GM12801 (cell line): ENCODE results near the gene CEP57.

Source experiments
- TF ChIP-seq, protein P1 (sequence below): IDR thresholded peaks from one replicate; pipeline ENCODE4 v1.5.1; 2011; ENCODE audit warnings: control low read depth; ENCODE audit not compliant: insufficient read length; ENCODE audit errors: extremely low read depth

Gene CEP57

DNA sequence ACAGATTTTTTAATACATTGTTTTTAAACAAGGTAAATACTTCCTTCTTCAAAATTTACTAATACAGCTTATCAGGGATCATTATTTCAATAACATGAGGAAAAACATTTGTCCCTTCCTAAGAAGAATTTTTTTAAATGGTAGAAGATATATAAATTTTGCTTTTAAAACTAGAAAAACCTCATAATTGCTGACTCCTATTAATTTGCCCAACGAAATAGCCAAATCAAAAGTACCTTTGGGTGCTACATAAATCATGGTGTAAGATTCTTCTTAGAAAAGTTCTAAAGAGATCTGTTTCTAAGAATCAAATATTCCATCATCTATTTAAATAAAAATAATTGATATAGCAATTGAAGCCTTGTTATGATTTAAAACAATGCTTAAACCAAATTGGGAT lies 54.9 kb downstream of the CEP57 start:
- TF ChIP-seq, protein P1, sequence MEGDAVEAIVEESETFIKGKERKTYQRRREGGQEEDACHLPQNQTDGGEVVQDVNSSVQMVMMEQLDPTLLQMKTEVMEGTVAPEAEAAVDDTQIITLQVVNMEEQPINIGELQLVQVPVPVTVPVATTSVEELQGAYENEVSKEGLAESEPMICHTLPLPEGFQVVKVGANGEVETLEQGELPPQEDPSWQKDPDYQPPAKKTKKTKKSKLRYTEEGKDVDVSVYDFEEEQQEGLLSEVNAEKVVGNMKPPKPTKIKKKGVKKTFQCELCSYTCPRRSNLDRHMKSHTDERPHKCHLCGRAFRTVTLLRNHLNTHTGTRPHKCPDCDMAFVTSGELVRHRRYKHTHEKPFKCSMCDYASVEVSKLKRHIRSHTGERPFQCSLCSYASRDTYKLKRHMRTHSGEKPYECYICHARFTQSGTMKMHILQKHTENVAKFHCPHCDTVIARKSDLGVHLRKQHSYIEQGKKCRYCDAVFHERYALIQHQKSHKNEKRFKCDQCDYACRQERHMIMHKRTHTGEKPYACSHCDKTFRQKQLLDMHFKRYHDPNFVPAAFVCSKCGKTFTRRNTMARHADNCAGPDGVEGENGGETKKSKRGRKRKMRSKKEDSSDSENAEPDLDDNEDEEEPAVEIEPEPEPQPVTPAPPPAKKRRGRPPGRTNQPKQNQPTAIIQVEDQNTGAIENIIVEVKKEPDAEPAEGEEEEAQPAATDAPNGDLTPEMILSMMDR = no peak

DNA sequence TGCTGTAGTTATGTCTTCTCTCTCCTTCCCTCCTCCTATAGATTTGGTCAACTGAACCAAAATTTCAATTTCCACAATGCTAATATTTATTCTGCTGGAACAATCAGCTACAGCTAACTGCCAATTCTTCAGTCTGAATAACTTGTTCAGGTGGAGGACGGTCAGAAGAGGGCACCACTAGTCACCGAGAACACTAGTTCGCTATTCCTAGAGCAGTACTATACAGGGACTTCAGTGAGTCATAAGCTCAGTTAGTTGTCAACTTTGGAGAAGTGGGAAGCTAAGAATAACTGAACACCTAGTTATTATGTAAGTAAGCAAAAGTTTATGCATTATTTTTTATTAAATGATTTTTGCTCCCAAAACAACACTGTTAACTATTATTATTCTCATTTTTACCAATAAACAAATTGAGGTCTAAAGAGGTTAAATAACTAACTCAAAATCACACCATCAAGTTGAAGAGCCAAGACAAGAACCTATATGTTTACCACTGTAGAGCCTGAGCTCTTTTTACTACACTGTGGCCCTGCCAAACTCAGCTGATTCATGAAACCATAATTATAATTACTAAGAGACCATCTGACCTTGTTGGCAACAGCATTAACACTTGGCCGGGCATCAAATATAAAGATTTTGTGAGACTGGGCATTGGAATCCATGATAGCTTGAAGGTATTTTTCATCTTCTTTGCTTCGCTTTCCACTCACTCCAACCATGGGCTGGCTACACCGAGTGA lies 59.0 kb downstream of the CEP57 start:
- TF ChIP-seq, protein P1 = no peak

DNA sequence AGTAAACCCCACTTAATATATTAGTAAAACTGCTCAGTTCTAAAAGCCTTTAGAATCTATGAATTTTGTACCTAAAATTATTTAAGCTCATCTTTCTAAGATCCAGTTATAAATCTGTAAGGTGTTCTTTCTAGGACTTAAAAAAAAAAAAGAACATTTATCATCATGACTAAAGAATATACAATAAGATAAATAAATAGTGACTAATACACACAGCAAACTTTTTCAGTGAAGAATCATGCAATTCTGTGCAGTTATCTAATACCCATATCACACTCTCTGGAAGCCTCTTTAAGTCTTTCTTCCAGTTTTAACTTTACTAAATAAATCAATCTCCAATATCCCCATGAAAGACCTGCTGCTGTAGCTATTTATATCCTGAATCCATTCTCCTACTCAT lies 59.8 kb downstream of the CEP57 start:
- TF ChIP-seq, protein P1 = no peak

DNA sequence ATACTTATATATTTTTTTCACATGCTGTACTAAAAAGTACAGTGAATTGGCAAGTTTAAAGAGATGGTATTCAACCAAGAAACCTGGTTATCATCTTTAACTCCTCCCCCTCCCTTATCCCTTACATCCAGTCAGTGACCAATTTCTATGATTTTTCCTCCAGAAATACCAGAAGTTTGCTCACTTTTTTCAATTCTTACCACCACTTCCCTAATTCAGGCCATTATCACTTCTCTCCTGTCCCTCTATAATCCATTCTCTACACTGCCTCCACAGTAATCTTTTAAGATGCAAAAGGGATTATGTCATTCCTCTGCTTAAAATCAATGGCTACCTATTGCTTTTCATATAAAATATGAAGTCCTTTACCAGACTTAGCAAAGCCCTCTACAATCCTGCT lies 62.8 kb downstream of the CEP57 start:
- TF ChIP-seq, protein P1 = no peak

DNA sequence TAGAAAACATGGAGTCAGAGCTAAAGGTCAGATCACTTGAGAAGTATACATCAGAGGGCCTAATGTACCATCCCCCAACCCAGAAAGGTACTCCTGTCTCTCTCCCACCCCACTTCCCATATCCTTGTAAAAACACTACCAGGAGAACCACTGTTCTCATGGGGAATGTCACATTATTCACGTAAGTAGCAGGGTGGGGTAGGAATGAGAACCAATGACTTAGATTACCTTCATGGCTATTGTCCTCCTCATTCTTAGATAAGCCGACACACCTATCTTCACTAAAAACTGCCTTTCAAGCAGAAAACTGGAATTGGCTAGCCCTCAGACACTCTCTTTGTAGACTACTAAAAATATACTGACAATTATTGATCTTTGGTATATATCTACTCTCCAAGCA lies 63.6 kb downstream of the CEP57 start:
- TF ChIP-seq, protein P1 = no peak

DNA sequence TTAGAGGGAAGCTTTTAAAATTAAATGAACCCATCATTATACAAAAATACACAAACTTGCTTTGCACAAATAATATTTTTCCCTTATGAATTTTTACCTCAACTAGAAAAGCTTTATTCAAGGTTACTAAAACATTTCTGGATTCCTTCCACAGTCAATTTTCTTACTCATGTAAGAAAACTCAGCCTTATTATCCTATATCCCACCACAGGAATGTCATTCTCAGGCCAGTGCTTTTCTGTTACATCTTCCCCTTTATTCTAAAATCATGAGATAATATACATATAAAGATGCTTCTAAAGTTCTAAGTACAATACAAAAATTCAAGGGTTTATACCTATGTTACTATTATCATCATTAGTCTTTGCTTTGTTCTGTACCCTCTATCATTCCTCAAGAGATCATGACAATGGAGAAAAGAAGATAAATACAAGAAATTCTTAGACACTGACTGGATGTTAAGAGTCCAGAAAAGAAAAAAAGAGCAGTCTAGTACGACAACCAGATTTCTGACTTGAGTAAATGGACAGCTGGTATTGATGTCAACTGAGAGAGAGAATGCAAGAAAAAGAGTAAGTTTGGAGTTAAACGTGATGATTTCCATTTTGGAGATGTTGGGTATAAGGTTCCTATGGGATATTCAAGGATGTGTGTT lies 73.3 kb downstream of the CEP57 start:
- TF ChIP-seq, protein P1 = no peak

DNA sequence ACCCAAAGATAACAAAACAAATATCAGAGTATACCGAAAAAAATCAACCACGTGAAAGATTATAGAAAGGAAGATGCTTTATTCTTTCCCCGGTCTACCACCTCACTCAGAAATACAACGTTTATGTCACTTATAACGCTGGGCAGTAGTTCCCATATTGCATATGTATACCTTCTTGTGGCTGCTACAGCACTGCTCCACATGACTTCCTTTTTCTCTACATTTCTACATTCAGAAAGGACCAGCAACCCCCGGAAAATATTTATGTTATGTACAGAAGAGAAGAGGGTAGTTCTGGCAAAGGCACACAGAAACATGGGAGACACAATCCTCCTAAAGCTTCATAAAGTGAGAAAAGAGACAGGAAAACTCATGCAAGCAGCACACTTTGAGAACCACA lies 76.8 kb downstream of the CEP57 start:
- TF ChIP-seq, protein P1 = no peak
